ENCODE data around the gene PRDM8.
A peak's percentile ranks its signal among the peaks of the same experiment; 100 is the strongest.

The PRDM8 gene

GRCh38 chr4:80219301-80220025 lies 22.2 kb downstream of the PRDM8 start:
- no peak for DNase-seq (ENCODE audit: low spot score)
- CTCF ChIA-PET, result interaction anchor here (1.0 to 1.2 kb wide), 3 partner anchors 17 to 104 kb away, joined by 4 to 6 read pairs (median 6); no protein-coding TSS in a partner anchor
- no peak for TF ChIP-seq CTCF (conservative IDR thresholded peaks at IDR 0.05; ENCODE audit: low read depth)
- no peak overlapping the region for H3K27ac ChIP-seq
- POLR2A ChIA-PET (ENCODE audit: low non-redundant PET), result no interaction called here

GRCh38 chr4:80220711-80221110 lies 23.4 kb downstream of the PRDM8 start:
- ChIA-PET CTCF (interaction anchor here (0.7 to 1.6 kb wide), 8 partner anchors 19 to 1233 kb away, joined by 3 to 19 read pairs (median 4); no protein-coding TSS in a partner anchor), POLR2A (ENCODE audit: low non-redundant PET) (no interaction called here)
- no peak overlapping the region for H3K27ac ChIP-seq
- TF ChIP-seq CTCF (conservative IDR thresholded peaks at IDR 0.05; ENCODE audit: low read depth), result no peak
- no peak for DNase-seq (ENCODE audit: low spot score)

GRCh38 chr4:80221161-80221560 lies 23.9 kb downstream of the PRDM8 start:
- CTCF ChIA-PET, result interaction anchor here (0.6 to 1.6 kb wide), 9 partner anchors 19 to 1233 kb away, joined by 3 to 19 read pairs (median 4); no protein-coding TSS in a partner anchor
- peak; percentile 52; the same call in 1 of the 2 replicates for TF ChIP-seq CTCF (conservative IDR thresholded peaks at IDR 0.05; ENCODE audit: low read depth)
- POLR2A ChIA-PET (ENCODE audit: low non-redundant PET), result no interaction called here
- no peak for DNase-seq (ENCODE audit: low spot score)
- no peak overlapping the region for H3K27ac ChIP-seq

GRCh38 chr4:80225595-80225994 lies 28.3 kb downstream of the PRDM8 start:
- no peak overlapping the region for H3K27ac ChIP-seq
- POLR2A ChIA-PET (ENCODE audit: low non-redundant PET), result no interaction called here
- TF ChIP-seq CTCF (conservative IDR thresholded peaks at IDR 0.05; ENCODE audit: low read depth), result no peak
- DNase-seq (ENCODE audit: low spot score), result no peak
- CTCF ChIA-PET, result no interaction called here

- ChIA-PET POLR2A (ENCODE audit: low non-redundant PET) (no interaction called here), CTCF (no interaction called here)
- no peak overlapping the region for H3K27ac ChIP-seq
- no peak for TF ChIP-seq CTCF (conservative IDR thresholded peaks at IDR 0.05; ENCODE audit: low read depth)
- no peak for DNase-seq (ENCODE audit: low spot score)
Measured at GRCh38 chr4:80226094-80226493, 28.8 kb downstream of the PRDM8 start.

GRCh38 chr4:80228460-80228859 lies 31.2 kb downstream of the PRDM8 start:
- no peak for DNase-seq (ENCODE audit: low spot score)
- no peak for TF ChIP-seq CTCF (conservative IDR thresholded peaks at IDR 0.05; ENCODE audit: low read depth)
- ChIA-PET CTCF (interaction anchor here (0.6 kb wide), 1 partner anchor 23 kb away, joined by 4 read pairs; no protein-coding TSS in a partner anchor), POLR2A (ENCODE audit: low non-redundant PET) (no interaction called here)
- no peak overlapping the region for H3K27ac ChIP-seq

Data from RWPE1 (cell line).